Body of pancreas (tissue), 4 donors: Measurements from ENCODE around the gene C4orf54.

Experiments used
- CTCF ChIP-seq, 7 experiments: fragments of 450-650 bp in 4 of 7; fragments of 200-600 bp in 3 of 7; sonication (generic) in 3 of 7; IDR thresholded peaks; one replicate each; pipeline ENCODE4 v1.5.1; 2016 to 2019; ENCODE audit warnings: antibody characterized with exemption in 7 of 7
- POLR2A ChIP-seq, 3 donors: fragments of 450-650 bp; IDR thresholded peaks; one replicate each; pipeline ENCODE4 v1.6.1; 2016; ENCODE audit warnings: antibody characterized with exemption in 3 of 3, mild to moderate bottlenecking in 2 of 3

DNA sequence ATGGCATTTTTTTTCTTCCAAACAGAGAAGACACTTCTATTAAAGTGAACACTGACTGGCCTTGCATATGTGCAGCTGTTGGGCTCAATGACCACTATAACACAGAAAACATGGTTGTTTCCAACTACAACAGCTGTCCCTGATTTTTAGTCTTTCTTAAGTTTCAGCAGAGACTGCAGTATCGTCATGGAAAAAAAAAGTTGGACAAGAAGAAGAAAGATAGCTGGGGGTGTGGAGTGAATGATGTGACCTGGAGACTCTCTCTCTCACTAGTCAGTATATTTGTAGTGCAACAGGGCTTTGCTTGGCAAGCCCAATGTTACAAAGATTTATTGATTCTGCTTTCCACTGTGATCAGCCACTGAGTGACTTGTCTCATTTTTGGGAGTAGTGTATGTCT, 29.5 kb upstream of the C4orf54 start:
- TF ChIP-seq CTCF (IDR thresholded peaks at IDR 0.05) (no peak), POLR2A (IDR thresholded peaks at IDR 0.05) (no peak)
